ENCODE results near the gene MORF4L2.

MORF4L2 gene

GRCh38 chrX:103629318-103630170 is 57.0 kb downstream of the MORF4L2 start:
- Histone ChIP-seq H3K4me1 (ENCODE audit: insufficient read depth, low read length) (peaks cover 4% of the 10 kb centered on the region), H3K9me3 (ENCODE audit: low read length) (no peaks in the 10 kb centered on the region), H3K9ac (ENCODE audit: low read length) (peak overlapping the region; percentile 90), H3K27me3 (ENCODE audit: control insufficient read depth in 1 of 2, insufficient read depth in 2 of 2, low read length in 2 of 2) (no peaks in the 10 kb centered on the region), H3K27ac (ENCODE audit: low read depth, low read length) (peak overlapping the region; percentile 85), H3K36me3 (ENCODE audit: insufficient read depth, low read length) (no peaks in the 10 kb centered on the region), H3K4me3 (ENCODE audit: low read depth in 1 of 2, low read length in 2 of 2) (peak overlapping the region; percentile 43 to 62)

- Histone ChIP-seq H3K9me3 (ENCODE audit: low read length) (no peaks in the 10 kb centered on the region), H3K36me3 (ENCODE audit: insufficient read depth, low read length) (no peaks in the 10 kb centered on the region), H3K9ac (ENCODE audit: low read length) (peak within 1 kb of the TSS; percentile 90), H3K4me3 (ENCODE audit: low read depth in 1 of 2, low read length in 2 of 2) (peak within 1 kb of the TSS; percentile 43 to 62), H3K27ac (ENCODE audit: low read depth, low read length) (peak within 1 kb of the TSS; percentile 85), H3K4me1 (ENCODE audit: insufficient read depth, low read length) (peaks cover 4% of the 10 kb centered on the region), H3K27me3 (ENCODE audit: control insufficient read depth in 1 of 2, insufficient read depth in 2 of 2, low read length in 2 of 2) (no peaks in the 10 kb centered on the region)
These were observed 57.8 kb downstream of the MORF4L2 start, which contains the start of gene TCEAL1 for GRCh38 chrX:103628386-103629317. Gene TCEAL1, plus strand, starts transcription at chrX:103628975. Its CDS starts 942 bp downstream, at chrX:103629917.

- Histone ChIP-seq H3K36me3 (ENCODE audit: insufficient read depth, low read length) (no peaks in the 10 kb centered on the region), H3K27ac (ENCODE audit: low read depth, low read length) (no peak overlapping the region), H3K9me3 (ENCODE audit: low read length) (no peaks in the 10 kb centered on the region), H3K4me3 (ENCODE audit: low read depth in 1 of 2, low read length in 2 of 2) (no peak overlapping the region), H3K4me1 (ENCODE audit: insufficient read depth, low read length) (peaks cover 4% of the 10 kb centered on the region), H3K9ac (ENCODE audit: low read length) (no peak overlapping the region), H3K27me3 (ENCODE audit: control insufficient read depth in 1 of 2, insufficient read depth in 2 of 2, low read length in 2 of 2) (no peaks in the 10 kb centered on the region)
These were observed 59.6 kb downstream of the MORF4L2 start for GRCh38 chrX:103626855-103627254.
